ENCODE results near the gene KLK6.

KLK6 gene

DNA sequence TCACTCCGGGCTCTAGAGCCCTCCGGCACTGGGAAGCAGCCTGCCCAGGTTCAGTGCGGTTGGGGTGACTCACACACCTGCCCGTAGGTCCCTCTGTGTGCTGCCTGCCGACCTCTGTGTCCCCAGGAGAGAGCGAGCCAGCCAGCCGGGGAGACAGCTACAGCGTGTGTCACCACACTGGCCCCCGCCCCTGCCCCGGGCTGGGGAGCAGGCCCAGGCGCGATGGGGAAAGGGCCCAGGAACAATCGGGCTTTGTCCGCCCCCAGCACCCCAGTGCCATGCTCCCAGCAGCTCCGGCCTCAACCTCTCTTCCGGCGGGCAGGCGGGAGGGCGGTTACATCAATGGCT, at the start of gene KLK6:
Gene KLK6, minus strand, starts transcription at position 179 of the 348 bp plus-strand sequence. CDS start 1,487 bp downstream, outside the sequence.
- no peak for DNase-seq (ENCODE audit: low read depth in 2 of 2)

DNA sequence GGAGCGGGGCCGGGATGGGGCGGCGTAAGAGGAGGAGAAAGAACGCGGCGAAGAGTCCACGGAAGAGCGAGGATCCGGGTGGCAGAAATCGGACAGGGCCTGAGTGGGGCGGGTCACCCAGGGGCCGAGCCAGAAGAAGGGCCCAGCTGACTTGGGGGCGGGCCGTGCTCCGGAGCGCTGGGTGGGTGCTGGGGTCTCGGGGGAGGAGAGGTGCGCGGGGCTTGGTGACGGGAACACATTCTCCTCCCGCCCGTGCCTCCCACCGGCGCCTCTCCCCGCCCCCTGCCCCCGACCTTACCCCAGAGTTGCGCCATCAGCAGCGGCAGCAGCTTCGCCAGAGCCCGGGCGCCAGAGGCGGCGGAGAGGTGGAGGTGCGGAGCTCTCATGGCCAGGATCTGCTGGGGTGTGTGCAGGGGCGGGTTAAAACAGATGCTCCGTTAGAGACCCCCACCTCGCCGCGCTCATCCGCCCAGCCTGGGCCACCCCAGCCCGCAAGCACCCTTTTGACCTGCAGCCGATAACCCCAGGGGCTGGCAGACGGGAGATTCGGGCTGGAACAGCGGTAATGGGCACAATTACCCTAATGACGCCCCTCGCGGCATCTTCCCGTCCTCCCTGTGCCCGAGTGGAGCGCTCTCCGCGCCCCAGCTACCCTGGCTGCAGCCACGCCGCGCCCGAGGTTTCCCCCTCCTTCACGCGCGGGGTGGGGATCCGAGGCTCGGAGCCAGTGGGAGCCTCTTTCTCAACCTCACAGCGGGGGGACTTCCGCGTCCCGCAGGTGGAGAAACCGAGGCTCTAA, 49.6 kb upstream of the KLK6 start:
- no peak for DNase-seq (ENCODE audit: low read depth in 2 of 2)

DNA sequence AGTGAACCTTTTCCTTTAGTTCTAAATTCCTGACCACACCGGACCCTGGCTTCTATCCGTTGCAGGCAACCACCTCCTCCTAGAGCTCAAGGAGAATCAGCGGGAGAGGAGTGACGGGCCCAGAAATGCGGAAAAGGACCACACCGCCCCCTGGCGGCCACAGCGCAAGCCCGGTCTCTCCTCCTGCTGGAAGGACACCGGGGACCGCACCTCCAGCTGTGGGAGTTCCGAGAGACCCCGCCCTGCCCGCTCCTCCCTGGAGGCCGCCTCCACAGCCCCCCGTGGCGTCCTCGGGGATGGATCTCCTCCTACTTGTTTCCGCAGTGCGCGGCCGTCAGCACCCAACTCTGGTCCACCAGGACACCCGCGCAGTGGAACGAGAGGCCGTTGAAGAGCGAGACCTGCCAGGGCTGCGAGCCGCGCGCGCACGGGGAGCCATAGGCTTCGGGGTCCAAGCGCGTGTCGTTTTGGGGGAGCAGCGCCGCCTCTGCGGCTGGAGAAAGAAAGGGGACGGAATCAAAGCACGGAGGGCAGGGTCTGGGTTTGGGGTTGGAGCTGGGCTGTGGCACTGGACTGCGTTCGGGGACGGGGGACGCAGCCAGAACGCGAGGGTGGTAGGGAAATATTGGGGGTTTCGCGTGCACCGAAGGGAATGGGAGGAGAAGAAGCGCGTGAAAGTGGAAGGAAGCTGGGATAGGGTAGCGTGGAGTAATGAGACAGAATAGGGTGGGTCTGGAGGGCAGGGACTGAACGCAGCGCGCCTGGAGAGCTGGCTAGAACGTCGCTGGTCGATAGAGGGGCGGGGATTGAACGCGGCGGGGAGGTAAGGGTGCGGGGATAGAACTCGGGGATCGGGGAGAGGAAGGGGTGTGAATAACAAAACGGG, 47.6 kb upstream of the KLK6 start:
- DNase-seq (ENCODE audit: low read depth in 2 of 2) = peak in 1 of 2 donors; percentile 5

DNA sequence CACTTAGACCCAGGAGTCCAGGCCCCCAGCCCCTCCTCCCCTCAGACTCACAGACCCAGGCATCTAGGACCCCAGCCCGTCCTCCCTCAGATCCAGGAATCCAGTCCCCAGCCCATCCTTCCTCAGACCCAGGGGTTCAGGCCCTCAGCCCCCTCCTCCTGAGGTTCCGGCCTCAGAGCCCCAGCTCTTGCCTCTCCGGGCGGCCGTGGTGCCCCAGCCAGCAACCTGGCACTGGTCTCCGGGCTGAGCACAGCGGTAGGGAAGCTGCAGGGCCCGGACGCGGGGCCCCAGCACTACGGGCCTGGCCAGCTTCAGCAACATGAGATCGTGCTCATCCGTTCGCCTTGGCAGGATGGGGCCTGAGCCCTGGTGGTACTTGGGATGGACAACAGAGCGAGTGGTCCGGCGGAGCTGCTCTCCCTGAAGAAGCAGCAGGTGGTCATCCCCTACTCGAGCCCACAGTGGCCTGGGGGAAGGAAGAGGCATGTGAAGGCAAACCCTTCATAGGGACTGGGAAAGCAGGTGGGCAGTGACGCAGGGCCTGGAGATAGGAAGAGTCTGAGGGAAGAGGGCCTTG, 46.4 kb upstream of the KLK6 start:
- DNase-seq (ENCODE audit: low read depth in 2 of 2) = no peak

DNA sequence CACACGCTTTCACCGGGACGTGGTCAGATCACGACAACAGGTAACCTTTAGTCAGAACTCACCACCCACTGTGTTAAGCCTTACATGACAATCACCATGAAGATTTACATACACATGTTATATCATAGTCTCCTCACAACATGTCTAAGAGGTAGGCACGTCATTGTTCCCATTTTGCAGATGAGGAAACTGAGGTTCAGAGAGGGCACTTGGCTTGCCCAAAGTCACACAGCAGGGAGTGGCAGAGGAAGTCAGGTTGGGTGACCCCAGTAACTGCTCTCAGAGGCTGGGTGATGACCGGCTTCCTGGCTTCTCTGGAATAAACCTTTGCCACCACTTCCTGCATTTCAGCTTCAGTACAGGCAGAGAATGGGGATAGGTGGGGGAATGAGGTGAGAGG, 44.9 kb upstream of the KLK6 start:
- no peak for DNase-seq (ENCODE audit: low read depth in 2 of 2)

DNA sequence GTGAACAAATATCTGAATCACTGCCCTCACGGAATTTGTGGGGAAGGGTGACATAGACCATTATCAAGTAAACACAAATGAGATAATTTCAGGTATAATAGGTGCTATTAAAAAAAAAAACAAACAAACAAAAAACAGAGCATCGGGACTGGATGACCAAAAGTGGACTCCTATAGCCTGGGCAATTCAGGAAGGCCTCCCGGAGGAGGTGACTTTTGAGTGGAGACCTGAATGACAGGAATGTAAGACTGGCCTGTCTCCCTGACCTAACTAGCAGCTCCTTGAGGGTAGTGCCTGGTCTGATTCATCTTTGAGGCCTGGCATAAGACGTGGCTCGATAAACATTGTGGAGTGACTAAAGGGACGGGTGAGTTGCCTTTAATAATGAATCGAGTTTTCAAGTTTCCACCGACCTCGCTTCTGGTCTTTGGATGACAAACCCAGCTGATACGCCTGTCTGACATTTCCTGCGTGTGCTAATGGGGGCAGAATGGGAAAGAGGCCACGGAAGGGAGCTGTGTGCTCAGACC, 43.3 kb upstream of the KLK6 start:
- no peak for DNase-seq (ENCODE audit: low read depth in 2 of 2)

DNA sequence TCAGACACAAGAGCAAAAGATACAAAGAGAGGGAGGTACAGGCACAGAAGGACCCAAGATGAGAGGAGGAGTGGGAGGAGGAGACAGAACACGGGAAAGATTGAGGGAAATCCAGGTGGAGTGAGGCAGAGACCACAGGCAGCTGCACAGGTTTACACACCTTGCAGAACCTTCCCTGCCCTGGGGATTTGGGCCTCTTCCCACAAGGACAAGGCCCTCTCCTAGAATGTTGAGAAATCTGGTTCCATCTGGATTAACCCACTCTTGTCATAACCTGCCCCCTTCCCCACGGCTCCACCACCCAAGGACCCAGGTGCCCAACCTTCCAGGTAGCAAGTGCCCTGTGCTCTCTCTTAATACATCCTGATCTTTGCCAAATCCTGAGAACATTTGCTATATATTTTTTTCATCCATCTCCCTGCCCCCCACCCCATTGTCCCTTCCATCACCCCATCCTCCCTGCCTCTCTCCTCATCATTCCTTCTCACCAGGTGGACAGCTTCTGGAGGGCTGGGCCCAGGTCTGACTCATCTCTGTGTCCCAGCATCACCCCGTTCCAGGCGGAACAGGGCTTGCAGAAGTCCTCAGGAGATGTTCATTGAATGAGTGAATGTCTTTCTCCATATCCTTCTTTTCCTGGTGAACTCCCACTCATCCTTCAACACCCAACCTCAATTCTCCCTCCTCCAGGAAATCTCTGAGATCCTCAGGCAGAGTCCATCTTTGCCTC, 40.8 kb upstream of the KLK6 start:
- DNase-seq (ENCODE audit: low read depth in 2 of 2) = no peak

DNA sequence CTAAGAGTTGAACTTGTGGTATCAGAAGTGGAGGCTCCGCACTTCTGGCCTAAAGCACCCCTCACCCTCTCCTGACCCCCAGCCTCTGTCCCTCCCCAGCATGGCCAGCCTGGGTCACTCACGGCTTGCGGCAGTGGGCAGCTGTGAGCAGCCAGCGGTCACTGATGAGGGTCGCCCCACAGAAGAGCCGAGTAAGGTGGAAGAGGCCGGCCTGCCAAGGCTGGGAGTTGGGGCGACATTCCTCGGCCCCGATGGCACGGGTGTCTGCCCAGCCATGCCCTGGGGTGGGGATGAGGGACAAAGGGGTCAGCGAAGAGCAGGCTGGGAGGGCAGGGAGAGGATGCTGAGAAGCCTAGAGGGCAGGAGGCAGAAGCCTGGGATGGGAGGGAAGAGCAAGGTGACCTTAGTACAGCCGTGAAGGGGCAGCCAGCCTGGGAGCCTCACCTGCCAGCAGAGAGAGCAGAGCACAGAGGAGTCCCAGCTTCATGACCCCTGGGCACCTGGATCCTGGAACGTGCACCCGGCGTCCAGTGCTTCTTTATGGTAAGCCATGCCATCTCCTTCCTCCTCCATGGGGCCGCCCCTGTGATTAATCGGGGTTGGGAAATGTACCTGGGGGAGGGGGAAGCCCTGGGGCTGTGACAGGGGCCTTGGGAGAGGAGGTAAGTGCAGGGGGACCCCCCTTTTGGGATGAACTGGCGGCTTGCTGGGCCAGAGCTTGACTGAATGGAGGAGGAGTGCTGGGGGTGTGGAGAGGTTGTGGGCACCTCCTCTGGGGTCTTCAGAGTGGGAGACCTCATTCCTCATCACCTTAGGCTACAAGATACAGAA, 39.9 kb upstream of the KLK6 start:
- DNase-seq (ENCODE audit: low read depth in 2 of 2) = no peak

DNA sequence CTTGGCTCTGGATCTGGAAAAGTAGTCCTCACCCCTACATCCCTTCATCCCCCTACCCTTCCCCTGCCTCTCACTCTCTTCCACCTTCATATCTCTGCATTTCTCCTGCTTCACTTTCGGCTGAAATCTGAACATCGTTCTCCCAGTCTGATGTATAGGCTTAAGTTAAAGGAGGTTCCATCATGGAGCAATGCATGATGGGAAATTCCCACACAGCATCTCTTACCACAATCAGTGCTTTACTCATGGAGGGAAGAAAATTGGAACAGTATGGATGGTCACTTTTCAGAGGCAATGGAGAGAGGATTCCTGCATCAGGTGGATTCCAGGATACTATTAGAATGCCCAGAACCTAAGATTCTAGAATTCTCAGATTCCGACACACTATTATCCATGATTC, 38.1 kb upstream of the KLK6 start:
- no peak for DNase-seq (ENCODE audit: low read depth in 2 of 2)

DNA sequence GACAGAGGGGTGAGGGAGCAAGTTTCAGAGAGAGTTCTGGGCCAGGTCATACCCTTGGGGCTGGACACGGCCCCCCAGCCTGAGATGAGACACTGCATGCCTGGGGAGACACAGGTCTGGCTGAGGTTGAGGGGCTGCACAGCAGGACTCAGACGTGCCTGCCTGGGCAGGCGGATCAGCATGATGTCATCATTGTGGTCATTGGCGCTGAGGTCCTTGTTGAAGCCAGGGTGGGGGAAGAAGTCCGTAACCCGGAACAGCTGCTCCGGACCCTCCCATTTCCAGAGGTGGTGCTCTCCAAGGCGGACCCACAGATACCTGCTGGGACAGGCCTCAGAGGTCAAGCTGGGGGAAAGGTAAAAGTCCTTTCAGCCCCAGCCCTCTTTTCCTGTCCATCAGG, 37.0 kb upstream of the KLK6 start:
- DNase-seq (ENCODE audit: low read depth in 2 of 2) = no peak

DNA sequence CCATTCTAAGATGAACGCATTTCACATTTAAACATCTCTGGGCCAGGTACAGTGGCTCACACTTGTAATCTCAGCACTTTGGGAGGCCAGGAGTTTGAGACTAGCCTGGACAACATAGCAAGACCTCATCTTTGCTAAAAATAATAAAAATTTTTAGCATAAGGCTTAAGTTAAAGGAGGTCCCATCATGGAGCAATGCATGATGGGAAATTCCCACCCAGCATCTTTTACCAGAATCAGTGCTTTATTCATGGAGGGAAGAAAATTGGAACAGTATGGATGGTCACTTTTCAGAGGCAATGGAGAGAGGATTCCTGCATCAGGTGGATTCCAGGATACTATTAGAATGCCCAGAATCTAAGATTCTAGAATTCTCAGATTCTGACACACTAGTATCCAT, 35.9 kb upstream of the KLK6 start:
- no peak for DNase-seq (ENCODE audit: low read depth in 2 of 2)

DNA sequence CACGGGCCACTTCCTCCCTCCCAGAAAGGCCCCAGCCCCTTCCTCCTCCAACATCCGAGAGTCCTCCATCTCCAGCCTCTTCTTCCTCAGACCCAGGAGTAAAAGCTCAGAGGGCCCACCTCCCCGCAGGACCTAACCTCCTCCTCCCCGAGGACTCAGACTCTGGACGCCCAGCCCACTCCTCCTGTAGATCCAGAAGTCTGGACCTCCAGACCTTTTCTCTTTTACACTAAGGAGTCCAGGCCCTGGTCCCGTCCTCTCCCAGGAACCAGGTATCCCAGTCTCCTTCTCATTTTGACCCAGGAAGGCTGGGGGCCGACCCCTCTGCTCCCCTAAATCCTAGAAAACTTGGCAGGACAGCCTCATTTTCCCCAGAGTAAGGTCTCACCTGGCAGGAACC, 33.9 kb upstream of the KLK6 start:
- no peak for DNase-seq (ENCODE audit: low read depth in 2 of 2)

DNA sequence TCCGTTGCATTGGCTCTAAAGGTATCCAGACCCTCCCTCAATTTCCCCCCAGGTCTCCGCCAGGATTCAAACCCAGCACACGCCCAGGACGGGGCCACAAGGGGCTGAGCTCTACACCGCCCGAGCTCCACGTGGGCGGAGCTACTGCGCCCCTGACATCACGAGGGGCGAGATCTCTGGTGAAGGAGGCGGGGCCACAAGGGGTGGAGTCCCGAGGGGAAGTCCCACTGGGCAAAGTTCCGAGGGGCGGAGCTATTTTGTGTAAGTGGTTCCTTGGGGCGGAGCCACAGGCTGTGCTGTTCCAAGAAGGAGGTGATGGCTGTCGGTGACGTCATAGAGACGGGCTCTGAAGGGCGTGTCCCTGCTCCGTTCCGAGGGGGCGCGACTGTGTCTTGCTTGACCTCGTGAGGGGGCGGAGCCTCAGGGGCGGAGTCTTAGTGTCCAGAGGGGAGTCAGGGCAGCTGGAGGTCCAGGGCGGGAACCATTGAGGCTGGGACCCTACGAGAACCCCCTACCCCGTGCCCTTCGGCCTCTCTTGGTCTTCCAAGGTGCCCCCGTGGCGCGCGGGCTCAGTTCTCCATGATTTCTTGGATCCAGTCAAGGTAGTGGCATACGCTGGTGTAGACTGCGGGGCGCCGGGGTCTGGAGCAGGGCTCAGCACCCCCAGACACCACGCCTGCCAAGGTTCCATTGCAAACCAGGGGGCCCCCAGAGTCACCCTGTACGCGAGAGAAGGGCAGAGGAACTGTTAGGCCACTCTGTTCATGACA, 33.3 kb upstream of the KLK6 start:
- DNase-seq (ENCODE audit: low read depth in 2 of 2) = no peak

DNA sequence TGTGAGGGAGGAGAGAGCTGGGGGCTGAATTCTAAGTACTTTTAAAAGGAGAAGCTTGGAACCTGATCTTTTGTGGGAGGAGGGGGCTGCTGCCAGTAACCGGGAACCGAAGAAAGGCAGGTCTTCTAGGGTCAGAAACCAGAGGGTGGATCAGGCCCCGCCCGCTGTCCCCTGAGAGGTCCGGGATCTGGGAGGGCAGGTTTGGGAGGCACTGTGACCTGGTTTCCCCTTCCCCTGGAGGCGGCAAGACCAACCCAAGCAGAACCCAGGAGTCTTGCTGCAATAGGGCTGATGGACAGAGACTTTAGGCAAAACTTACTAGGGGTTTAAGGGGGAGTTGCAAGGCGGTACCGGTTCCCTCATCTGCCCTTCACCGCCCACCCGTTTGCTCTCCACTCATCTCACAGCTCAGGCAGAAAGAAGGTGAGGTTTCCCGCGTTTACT, 32.7 kb upstream of the KLK6 start:
- no peak for DNase-seq (ENCODE audit: low read depth in 2 of 2)

DNA sequence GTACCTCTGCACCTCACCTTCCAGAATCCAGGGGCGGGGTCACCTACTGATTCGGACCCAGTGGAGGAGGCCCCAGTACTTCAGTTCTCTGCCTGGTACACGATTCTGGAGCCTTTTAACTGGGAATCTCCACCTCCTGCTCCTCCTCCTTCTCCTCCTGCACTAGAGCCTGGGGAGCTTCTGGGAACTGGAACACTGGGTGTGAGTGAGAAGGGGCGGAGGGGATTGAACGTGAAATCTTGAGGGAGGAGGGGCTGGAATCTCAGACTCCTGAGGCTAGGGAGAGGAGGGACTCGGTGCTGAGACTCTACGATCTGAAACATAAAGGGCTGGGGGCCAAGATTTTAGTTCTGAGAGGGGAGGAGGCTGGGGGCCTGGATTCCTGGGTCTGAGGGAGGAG, 32.1 kb upstream of the KLK6 start, which contains the start of gene KLK8:
Gene KLK8, minus strand, starts transcription at position 90 of the 400 bp plus-strand sequence. CDS start 437 bp downstream, outside the sequence.
- DNase-seq (ENCODE audit: low read depth in 2 of 2) = no peak

DNA sequence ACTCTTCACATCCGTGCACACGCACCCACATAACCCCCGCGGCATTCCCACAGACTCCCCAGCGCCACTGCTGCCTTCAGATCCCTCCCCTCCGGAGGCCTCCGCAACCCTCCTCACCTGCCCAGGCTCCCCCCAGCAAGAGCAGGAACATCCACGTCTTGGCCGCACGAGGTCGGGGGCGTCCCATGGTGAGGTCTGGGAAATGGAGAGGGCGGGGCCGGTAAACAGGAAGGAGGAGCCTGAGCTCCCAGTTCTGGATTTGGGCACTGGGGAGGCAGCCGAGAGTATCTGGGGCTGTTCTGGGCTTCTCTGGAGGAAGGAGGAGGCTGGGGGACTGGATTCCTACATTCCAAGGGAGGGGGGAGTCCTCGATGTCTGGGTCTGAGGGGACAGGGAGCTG, 31.6 kb upstream of the KLK6 start:
- no peak for DNase-seq (ENCODE audit: low read depth in 2 of 2)

DNA sequence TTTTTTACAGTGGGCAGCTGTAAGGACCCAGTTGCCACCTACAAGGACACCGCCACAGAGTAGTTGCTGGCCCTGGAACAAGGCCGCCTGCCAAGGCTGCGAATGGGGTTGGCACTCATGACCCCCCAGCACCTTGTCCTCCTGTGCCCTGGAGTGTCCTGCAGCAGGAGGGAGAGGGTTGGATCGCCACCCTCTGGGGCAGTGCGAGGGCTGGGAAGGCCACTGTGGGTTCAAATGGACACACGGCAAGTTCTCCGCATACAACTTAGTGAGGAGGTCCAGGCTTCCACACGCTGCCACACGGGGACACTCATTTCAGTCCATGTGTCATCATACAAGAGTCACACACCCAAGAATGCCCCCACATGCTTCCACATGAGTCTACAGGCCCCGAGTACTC, 31.0 kb upstream of the KLK6 start:
- DNase-seq (ENCODE audit: low read depth in 2 of 2) = no peak

DNA sequence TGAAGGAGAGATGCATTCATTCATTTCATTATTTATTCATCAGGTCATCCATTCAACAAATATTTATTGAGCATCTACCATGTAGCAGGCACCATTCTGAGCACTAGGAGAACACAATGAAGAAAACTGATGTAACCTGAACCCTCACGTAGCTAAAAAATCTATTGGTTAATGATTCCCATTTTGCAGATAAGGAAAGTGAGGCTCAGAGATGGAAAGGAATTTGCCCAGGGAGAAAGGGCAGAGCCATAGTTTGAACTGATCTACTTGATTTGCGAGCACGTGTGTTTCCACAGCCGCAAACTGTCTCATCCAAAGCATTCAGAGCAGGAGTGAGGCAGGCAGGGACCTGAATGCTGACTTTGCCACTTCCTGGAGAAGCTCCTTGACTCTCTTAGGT, 29.3 kb upstream of the KLK6 start:
- DNase-seq (ENCODE audit: low read depth in 2 of 2) = no peak

DNA sequence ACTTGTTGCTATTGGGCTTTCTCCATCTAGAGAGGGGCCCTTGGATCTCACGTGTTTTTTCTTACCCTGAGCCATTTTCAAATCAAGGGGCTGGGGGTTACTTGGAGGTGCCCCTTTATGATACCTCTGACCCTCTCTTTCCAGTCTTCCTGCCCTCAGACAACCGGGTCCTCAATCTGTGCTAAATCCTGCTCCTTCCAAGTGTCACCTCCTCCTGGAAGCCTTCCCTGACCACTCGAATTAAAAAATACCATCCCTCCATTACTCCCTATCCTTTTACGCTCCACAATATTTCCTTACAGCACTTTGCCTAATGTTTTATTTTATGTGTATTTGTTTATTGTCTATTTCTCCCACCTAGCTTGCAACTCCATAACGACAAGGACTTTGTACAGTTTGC, 28.7 kb upstream of the KLK6 start:
- no peak for DNase-seq (ENCODE audit: low read depth in 2 of 2)

DNA sequence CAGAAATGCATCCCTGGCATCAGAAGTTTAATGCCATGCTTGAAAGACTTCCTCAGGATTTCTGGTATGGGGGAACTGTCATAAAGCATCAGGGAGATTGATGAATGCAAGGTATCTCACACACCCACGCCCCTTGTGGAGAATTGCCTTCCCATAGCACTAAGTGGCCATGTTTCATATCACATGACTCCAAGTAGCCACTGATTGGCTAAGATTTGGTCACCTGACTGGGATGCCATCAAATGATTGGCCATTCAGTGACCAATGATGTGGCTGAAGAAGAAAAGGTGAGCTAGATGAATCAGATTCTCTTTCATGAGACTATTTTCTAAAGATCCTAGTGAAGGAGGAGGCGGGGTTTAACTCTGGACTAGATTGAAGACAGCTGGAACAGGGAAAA, 24.7 kb upstream of the KLK6 start:
- DNase-seq (ENCODE audit: low read depth in 2 of 2) = no peak

Data from stimulated activated CD8-positive, alpha-beta memory T cell treated with anti-CD3 and anti-CD28 coated beads, Interleukin-15, amount 100 ng/mL, for 4 hours (primary cell).